NOMO-1 treated with dmso at 0.1 percent for 144 hours (cell line): ENCODE data around the gene GGTA1.
"Not testable (repeated sequence)": the region's sequence is repeated elsewhere in the genome, so short reads cannot be mapped to it uniquely, and the experiment has no call there.

Experiments
- DNase-seq: peaks from one replicate; lab custom pipeline; 2025; ENCODE audit not compliant: unreplicated experiment; lab: John Stamatoyannopoulos, UW

Gene GGTA1

DNA sequence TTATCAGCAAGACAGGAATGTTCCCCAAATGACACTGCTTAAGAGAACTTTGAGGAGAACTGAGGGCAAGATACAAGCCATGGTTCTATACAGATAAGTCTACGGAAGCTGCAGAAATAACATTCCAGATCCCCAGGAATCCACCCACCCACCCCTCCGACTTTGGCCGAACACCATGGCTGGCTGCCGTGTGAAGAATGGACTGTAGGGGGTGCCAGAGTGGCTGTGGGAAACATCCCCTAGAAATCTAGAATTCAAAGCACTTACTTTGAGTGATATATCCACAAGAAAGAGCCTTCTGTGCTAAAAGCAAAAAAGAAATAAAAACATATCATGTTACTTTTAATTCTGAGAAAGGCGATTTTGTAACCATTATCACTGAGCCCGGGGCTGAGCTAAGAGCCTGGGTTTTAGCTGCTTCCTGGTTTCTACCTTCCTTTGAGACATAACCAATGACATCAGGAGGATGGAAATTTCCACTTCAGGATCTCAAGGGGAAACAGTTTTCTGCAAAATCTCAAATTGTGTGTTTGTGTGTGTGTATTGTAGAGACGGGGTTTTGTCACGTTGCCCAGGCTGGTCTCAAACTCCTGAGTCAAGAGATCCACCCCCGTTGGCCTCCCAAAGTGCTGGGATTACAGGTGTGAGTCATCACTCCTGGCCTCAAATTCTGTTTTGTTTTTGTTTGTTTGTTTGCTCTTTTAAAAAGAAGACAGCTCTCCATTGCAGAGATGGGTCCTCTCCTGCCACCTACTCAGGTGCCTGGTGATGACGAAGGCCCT, 36.4 kb downstream of the GGTA1 start:
- no peak for DNase-seq

DNA sequence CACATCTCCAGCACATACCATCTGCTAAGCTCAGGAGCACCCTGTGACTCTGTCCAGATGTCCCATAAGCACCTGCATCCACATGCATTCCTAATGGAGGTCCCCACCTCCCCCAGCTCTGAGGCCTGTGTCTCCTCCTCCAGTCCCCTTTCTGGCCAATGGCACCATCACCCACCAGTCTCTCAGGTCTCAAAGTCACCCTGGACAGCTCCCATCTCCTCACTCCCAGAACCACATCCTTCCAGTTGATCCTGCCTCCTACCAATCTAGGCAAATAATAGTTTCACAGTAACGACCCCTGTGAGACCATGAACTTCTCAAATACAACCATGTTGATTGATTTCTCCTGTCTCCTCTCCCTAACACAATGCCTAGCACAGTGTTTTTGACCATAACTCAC, 40.1 kb downstream of the GGTA1 start:
- DNase-seq: no peak

DNA sequence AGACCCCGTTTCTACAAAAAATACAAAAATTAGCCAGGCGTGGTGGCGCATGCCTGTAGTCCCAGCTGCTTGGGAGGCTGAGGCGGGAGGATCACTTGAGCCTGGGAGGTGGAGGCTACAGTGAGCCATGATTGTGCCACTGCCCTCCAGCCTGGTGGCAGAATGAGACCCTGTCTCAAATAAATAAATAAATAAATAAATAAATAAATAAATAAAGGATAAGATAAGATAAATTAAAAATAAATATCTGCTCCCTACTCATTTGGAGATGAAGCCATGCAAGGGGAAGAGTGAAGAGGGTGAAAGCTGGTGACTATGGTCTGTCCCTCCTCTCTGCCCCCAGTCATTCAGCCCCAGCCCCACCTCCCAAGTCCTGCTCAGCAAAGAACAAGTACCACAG, 41.2 kb downstream of the GGTA1 start:
- not testable (repeated sequence) for DNase-seq

DNA sequence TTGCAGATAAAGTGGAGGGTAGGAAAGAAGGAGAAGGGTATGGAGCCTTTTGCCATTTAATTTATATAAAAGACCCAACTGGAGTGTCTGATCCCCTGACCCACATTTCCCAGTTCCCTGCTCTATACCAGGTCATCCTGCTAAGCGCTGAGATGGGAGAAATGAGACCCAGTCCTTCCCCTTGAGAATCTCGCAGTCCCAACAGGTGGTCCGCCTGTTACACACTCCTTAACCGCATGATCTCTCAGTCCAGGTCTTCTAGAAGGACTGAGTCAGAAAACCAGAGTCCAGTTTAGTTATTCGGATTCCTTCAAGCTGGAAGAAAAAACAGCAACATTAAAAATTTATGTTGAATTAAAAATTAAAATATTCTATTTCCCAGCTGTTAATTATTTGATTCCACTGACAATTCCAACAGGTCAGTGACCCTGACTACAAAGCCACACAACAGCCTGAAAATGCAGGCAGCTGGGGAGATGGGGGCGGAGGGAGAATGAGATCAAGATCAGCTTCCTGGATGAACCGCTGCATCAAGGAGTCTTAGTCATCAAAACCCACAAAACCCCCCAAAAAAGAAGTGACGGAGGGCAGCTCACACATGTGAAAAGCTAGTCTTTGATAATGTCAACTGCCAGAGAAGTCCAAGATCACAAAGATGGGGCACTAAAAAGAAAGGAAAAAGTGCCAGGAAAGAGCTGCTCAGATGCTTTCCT, 44.0 kb downstream of the GGTA1 start:
- no peak for DNase-seq

GRCh38 chr9:121454972-121455371, 44.7 kb downstream of the GGTA1 start:
- DNase-seq: no peak

DNA sequence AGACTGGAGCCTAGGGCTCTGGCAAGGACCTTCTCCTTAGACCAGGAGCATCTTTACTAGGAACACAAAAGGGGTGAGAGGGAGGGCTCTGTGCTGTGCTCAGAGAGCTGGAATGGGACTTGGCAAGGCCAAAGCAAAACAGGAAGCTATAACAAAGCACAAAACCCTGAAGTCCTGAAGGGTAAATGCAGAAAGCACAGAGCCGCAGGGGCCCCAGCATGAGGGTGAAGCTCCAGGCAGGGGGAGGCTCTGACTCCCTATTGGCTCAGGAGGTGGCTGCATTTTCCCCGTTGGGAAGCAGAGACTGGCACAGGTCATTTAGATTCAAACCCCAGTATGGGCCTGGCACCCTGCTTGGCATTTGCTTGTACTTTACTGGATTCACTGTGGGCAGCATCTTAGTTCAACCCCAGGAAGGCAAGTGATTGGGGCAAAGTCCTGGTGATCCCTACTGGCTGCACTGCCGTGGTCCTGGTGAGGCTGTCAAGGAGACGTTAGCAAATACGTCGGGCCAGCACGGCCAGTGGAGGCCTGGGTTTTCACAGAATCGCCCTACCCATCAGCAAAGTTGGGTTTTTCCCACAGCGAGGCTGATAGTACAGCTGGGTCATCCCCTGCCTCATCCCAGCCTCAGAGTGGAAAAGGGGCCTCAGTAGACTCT, 46.3 kb downstream of the GGTA1 start:
- DNase-seq: no peak

GRCh38 chr9:121452085-121452484, 47.6 kb downstream of the GGTA1 start:
- DNase-seq: no peak

DNA sequence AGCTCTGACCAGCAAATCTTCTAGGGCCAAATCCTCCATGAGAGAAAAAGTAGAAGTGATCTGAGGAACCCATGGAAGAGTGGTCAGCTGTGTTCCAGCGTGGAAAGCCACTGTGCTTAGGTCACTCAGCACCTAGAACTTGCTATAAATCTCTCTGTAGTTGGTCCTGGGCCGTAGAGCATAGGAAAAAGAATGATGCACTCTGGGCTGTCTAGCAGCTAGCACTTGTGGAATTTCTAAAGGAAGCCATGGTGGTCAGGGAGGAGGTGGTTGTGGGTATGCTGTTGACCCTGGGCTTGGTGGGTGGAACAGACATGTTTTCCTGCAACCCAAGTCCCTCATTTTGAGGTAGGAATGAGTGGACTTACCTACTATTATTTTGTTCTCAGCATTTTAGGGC, 48.1 kb downstream of the GGTA1 start:
- no peak for DNase-seq

DNA sequence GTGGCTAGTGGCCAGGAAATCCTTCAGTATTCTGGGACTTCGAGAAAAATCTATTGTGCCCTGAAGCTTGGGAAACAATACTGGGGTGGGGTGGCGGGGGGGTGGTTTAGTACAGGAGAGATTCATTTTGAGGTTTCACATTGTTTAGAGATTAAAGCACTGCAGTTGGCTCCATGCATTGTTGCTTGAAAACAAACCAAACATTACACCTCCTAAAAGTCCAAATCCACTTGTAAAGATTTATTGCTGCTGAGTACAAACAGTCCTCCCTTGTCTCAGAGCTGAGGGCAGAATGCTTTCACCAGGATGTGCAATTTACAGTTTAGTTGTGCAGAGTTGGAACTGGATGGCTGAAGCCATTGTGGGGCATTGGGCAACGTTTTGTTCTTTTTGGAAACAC, 49.4 kb downstream of the GGTA1 start:
- DNase-seq: no peak

DNA sequence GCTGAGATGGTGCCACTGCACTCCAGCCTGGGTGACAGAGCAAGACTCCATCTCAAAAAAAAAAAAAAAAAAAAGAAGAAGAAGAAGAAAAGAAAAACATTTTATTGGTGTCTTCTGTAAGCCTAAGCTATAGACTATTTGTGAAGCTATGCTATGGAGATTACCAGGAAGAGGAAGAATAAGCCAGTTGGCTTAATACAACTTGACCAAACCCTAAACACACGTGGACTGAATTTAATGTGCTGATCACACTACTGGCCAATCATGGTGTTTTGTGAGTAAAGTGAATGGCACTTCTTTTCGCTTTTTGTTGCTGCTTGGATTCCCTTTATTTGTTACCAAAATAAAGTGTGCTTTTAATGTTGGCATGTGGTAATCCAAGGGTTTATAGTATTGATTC, 49.9 kb downstream of the GGTA1 start:
- no peak for DNase-seq

- no peak for DNase-seq
These were observed 52.3 kb downstream of the GGTA1 start for GRCh38 chr9:121447321-121447834.

GRCh38 chr9:121445986-121446385, 53.7 kb downstream of the GGTA1 start:
- no peak for DNase-seq

DNA sequence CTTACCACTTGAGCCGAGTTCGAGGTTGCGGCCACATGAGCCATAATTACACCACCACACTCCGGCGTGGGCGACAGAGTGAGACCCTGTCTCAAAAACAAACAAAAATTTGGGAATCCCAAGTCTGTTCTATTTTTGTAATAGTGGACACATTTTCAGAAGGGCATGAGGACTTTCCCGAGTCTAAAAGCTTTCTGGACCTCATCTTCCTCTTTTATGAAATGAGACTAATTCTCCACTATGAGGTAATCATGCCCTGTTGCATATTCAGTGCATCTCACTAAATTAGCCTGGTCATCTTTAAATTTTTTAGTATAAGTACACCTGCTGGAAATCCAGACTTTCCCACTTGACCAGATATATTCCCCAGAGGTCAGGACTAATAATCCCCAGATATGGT, 55.7 kb downstream of the GGTA1 start:
- no peak for DNase-seq

GRCh38 chr9:121441165-121441564, 58.5 kb downstream of the GGTA1 start:
- DNase-seq: no peak

- DNase-seq: no peak
These were observed 59.7 kb downstream of the GGTA1 start for GRCh38 chr9:121439711-121440664.

- no peak for DNase-seq
These were observed 60.6 kb downstream of the GGTA1 start for GRCh38 chr9:121439016-121439415.

DNA sequence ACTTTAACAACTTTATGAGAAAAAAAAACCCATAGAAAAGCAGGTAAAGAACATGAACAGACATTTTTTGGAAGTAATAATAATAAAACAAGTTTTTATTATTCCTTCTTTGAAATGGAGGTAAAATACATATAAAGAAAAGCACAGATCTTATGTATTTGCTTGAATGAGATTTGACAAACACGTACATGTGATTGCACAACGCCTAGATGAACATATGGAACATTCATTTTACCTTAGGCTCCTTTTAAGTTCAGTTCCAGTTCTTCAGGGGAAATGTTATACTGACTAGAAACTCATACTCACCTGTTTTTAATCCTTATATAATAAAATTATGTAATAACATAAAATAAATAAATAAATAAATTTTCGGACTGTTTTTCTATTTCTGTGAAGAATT, 61.8 kb downstream of the GGTA1 start:
- no peak for DNase-seq

GRCh38 chr9:121437046-121437445, 62.6 kb downstream of the GGTA1 start:
- DNase-seq: not testable (repeated sequence)

DNA sequence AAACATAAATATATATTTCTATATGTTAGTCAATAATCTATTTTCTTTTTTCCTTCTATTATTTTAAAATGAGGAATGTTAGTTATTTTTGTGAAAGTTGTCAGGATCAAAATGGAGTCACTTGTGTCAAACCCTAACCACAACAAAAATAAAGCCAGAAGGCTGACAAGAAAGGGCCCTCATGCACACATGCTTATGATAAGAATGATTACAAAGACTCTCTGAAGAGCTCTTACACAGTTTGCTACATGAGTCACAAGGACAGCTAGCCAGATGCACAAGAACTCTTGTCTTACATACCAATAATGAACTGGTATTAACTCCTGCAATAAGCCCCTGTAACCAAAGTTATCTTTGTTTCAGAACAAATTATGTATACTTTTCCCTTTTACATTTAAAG, 64.7 kb downstream of the GGTA1 start:
- DNase-seq: no peak

DNA sequence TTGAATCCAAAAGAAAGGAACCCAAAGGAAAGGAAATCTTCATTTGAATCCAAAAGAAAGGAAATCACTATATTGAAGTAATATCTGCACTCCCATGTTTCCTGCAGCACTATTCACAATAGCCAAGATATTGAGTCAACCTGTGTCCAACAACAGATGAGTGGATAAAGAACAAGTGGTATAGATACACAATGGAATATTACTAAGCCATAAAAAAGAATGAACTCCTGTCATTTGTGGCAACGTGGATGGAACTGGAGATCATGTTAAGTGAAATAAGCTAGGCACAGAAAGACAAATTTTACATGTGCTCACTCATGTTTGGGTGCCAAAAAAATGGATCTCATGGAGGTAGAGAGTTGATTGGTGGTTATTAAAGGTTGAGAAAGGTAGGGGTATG, 71.7 kb downstream of the GGTA1 start:
- DNase-seq: no peak

DNA sequence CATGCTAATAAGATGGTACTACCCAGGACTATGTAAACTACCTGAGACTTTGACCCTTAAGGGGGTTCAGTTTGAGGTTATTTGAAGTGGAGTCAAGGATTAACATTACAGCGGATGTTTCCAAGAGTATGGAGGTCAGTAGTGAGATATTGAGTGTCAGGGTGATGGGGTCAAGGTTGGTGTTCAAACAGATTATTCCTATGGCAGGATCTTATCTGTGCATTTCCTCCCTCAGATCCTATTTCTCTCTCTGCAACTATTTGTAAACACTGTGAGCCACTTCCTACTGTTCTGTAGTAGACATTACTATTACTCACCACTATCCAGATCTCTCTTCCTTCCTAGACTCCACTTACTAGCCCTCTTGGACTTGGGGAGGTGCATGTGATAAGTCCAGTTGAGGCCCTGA, 75.6 kb downstream of the GGTA1 start:
- DNase-seq: no peak
